Gastroesophageal sphincter (tissue), 3 donors: ENCODE data around the gene LYZL6.
A peak's percentile ranks its signal among the peaks of the same experiment; 100 is the strongest.

Experiments
- CTCF ChIP-seq, 4 experiments: fragments of 200-600 bp in 2 of 4; fragments of 450-650 bp in 2 of 4; sonication (generic) in 1 of 4; IDR thresholded peaks; one replicate each; pipeline ENCODE4 v1.5.1; 2017 to 2019; ENCODE audit warnings: antibody characterized with exemption in 4 of 4, mild to moderate bottlenecking in 2 of 4, moderate library complexity in 2 of 4
- EP300 ChIP-seq: sonication (generic); formaldehyde crosslinking; IDR thresholded peaks from one replicate; pipeline ENCODE4 v1.6.1; 2017; ENCODE audit warnings: antibody characterized with exemption, mild to moderate bottlenecking
- POLR2A ChIP-seq, 2 donors: fragments of 450-650 bp; IDR thresholded peaks; one replicate each; pipeline ENCODE4 v1.6.1; 2017; ENCODE audit warnings: antibody characterized with exemption in 2 of 2, mild to moderate bottlenecking in 2 of 2, moderate library complexity in 1 of 2
- POLR2AphosphoS5 ChIP-seq: sonication (generic); formaldehyde crosslinking; IDR thresholded peaks from one replicate; pipeline ENCODE4 v1.6.1; 2017; ENCODE audit warnings: antibody characterized with exemption

GRCh38 chr17:35969558-35970380 lies 26.3 kb upstream of the LYZL6 start:
- TF ChIP-seq CTCF (IDR thresholded peaks at IDR 0.05) = peak; percentile 63 to 86 (median 80)
- no peak for TF ChIP-seq POLR2AphosphoS5
- TF ChIP-seq POLR2A (IDR thresholded peaks at IDR 0.05) = no peak
- TF ChIP-seq EP300 = no peak
